Keratinocyte (primary cell): ENCODE results near the gene CAMKMT.

Experiments
- CTCF ChIP-seq, 3 experiments: IDR thresholded peaks in 1 of 3; conservative IDR thresholded peaks in 1 of 3; optimal IDR thresholded peaks in 1 of 3; 2 replicates in 2 of 3; 3 replicates in 1 of 3; pipeline versions ENCODE3 to v1.5.1; 2011; ENCODE audit warnings: low read length in 3 of 3, mild to moderate bottlenecking in 3 of 3, moderate library complexity in 2 of 3, control low read depth in 1 of 3, inconsistent platforms in 1 of 3; ENCODE audit not compliant: insufficient read depth in 2 of 3; ENCODE audit errors: extremely low read depth in 1 of 3
- EZH2 ChIP-seq: IDR thresholded peaks from one replicate; pipeline ENCODE4 v1.6.1; 2012; ENCODE audit warnings: inconsistent platforms, mild to moderate bottlenecking, low read length, moderate library complexity

- TF ChIP-seq CTCF (optimal IDR thresholded peaks at IDR 0.05 in 1 of 3, IDR thresholded peaks at IDR 0.05 in 1 of 3, conservative IDR thresholded peaks at IDR 0.05 in 1 of 3; ENCODE audit: extremely low read depth in 1 of 3, insufficient read depth in 2 of 3, low read length in 3 of 3) (no peak), EZH2 (no peak)
Measured at GRCh38 chr2:44328750-44329149, 33.0 kb upstream of the CAMKMT start.
